Activated naive CD4-positive, alpha-beta T cell (primary cell): ENCODE results near the gene ISG15.
A peak's percentile ranks its signal among the peaks of the same experiment; 100 is the strongest.
"Not testable (repeated sequence)": the region's sequence is repeated elsewhere in the genome, so short reads cannot be mapped to it uniquely, and the experiment has no call there.

ENCODE experiments used
- DNase-seq, 4 experiments: peaks; one replicate each; lab custom pipeline; 2025; lab: John Stamatoyannopoulos, UW

Gene ISG15

GRCh38 chr1:1046767-1047166 is 33.5 kb downstream of the ISG15 start:
- no peak for DNase-seq

GRCh38 chr1:1047407-1047806 is 34.1 kb downstream of the ISG15 start:
- no peak for DNase-seq

- no peak for DNase-seq
Observed at GRCh38 chr1:1047963-1048362, 34.7 kb downstream of the ISG15 start.

GRCh38 chr1:1048765-1049164 is 35.5 kb downstream of the ISG15 start:
- DNase-seq: no peak

- no peak for DNase-seq
Observed at GRCh38 chr1:1049318-1050165, 36.2 kb downstream of the ISG15 start.

- no peak for DNase-seq
Observed at GRCh38 chr1:1050577-1051052, 37.3 kb downstream of the ISG15 start.

- DNase-seq: no peak
Observed at GRCh38 chr1:1051127-1051810, 38.0 kb downstream of the ISG15 start.

- no peak for DNase-seq
Observed at GRCh38 chr1:1052003-1052840, 38.9 kb downstream of the ISG15 start.

GRCh38 chr1:1053022-1053421 is 39.7 kb downstream of the ISG15 start:
- no peak for DNase-seq

- DNase-seq: no peak
Observed at GRCh38 chr1:1053682-1054081, 40.4 kb downstream of the ISG15 start.

GRCh38 chr1:1054099-1054700 is 40.9 kb downstream of the ISG15 start:
- DNase-seq: no peak

GRCh38 chr1:1054971-1055370 is 41.7 kb downstream of the ISG15 start:
- DNase-seq: no peak

- no peak for DNase-seq
Observed at GRCh38 chr1:1055841-1056736, 42.8 kb downstream of the ISG15 start.

GRCh38 chr1:1057769-1058087 is 44.4 kb downstream of the ISG15 start:
- not testable (repeated sequence) for DNase-seq

GRCh38 chr1:1058088-1058905 is 45.0 kb downstream of the ISG15 start:
- no peak for DNase-seq

GRCh38 chr1:1058921-1059493 is 45.7 kb downstream of the ISG15 start:
- DNase-seq: peak in 2 of 4 experiments; percentile 51 to 64

GRCh38 chr1:1059494-1060280 is 46.4 kb downstream of the ISG15 start:
- DNase-seq: peak; percentile 84 to 94 (median 86)

- DNase-seq: no peak
Observed at GRCh38 chr1:1060281-1061000, 47.1 kb downstream of the ISG15 start.
